GM12875 (cell line): ENCODE data around the gene NHEJ1.

ENCODE experiments used
- H3K4me3 ChIP-seq: one replicate; pipeline ENCODE4 v1.5.1; 2011; ENCODE audit warnings: low read depth, low read length, control low read depth
- CTCF ChIP-seq: IDR thresholded peaks from 2 replicates; pipeline ENCODE4 v1.5.1; 2011; ENCODE audit warnings: low read depth, mild to moderate bottlenecking, control low read depth, inconsistent platforms, low read length, moderate library complexity, borderline replicate concordance; ENCODE audit not compliant: insufficient read depth

NHEJ1 gene

GRCh38 chr2:219119422-219120043 is 41.1 kb downstream of the NHEJ1 start:
- TF ChIP-seq CTCF, result peak; percentile 70
- no peak overlapping the region for H3K4me3 ChIP-seq

DNA sequence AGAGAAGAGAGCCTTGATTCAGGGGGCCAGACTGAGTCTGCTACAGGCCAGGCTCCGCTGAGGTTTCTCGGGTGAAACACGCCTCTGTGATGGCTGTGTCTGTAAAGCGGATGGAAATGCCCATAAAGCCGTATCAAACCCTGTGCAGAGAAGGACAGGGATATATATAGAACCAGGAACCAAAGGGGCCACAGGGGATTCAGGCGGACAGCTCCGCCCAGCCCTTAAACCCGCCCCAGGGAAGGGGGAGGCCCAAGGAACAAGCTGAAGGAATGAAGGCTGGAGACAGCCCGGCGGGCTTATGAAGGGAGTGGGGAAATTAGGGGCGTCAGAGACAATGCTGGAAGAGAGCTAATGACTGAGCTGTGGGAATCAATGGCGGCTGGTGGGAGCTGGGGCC is 42.1 kb downstream of the NHEJ1 start:
- H3K4me3 ChIP-seq, result no peak overlapping the region
- TF ChIP-seq CTCF, result no peak

DNA sequence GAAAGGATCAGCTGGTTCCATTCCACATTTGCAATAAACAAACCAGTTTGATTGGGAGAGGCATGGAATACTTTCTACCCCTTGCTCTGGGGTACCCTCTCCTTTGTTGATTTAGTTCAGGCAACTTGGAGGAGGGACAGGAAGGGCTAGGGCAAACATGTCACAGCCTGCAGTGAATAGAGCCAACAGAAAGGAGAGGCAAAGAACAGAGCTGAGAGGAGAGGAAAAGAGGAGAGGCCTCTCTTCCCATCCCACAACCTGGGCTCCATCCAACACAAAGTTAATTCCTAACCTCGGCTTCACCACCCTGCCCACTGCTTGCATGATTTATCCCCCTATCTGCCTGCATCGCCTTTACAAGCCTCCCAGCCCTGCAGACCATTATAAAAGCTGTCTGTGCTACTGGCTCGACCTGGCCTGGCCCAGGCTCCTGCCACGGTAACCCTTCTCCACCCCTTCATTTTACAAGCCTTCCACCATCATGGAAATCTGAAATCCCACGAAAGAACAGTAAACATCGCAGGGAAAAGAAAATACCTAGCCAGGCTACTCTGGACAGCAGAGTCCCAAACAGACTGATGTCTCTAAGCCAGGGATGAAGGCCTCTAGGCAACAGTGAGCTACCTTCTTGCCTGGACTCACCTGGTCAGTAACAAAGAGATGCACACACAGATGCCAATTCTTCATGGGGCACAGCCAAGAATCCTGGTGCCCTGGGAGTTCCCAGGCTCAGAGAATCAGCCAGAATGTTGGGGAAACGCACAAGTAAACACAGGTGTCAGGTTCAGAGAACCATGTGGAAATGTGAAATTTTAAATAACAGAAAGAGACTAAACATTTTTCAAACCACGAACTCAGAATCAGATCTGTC is 43.6 kb downstream of the NHEJ1 start:
- TF ChIP-seq CTCF, result no peak
- no peak overlapping the region for H3K4me3 ChIP-seq

DNA sequence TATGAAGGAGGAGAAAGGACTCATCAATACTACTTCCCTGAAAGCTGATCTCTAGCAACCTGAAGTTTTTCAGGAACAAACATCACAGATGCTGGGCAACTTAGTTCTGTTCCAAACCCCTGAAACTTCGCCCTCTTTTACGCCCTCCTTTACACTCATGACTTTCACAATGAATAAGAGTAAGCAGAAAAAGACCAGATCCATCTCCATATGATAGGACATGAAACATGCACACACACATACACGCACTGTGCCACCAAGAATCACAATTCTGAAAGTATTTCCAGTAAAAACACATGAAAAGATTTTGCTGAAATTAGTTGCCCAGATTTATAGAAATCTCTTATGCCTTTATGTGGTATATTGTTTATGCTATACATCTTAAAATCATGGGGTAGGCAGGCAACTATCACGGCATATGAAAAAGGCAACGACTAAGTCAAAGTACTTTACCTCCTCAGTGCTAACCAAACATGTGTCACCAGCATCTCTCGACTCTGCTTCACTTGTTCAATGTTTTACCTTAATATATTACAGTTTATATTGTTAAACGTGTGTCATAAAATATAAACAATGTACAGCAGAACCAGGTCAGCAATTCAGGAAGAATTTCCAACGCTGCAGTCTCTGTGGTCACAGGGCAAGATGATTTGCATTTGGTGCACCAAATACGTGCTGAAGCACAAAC is 47.8 kb downstream of the NHEJ1 start:
- H3K4me3 ChIP-seq, result no peak overlapping the region
- TF ChIP-seq CTCF, result no peak

DNA sequence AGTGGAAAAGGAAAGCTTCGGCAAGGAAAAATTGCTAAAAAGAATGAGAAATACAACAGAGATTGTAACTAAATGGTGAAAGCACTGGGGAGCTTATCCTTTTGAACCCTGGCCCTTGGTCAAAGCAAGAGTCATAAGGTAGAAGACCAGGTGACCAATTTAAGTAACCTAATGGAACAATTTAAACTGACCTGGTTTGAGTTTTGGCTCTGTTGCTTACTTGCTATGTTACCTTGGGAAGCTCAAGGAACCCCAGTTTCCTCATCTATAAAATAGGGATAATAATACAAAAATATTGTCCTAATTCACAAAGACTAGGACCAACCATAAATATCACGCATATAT is 48.6 kb downstream of the NHEJ1 start:
- no peak for TF ChIP-seq CTCF
- H3K4me3 ChIP-seq, result no peak overlapping the region

GRCh38 chr2:219111375-219112061 is 49.1 kb downstream of the NHEJ1 start:
- TF ChIP-seq CTCF, result no peak
- no peak overlapping the region for H3K4me3 ChIP-seq
